ENCODE measurements around the gene ZNF618. TPM values are rescaled to one million over a fixed set of nuclear protein-coding genes. Genes with fewer than 3 reads are reported as not detected.

ZNF618 gene
- polyA plus RNA-seq, 1 donor (not counting 4 experiments of a cell fraction or from before 2014, with no cell fraction given), result 2.5 TPM

DNA sequence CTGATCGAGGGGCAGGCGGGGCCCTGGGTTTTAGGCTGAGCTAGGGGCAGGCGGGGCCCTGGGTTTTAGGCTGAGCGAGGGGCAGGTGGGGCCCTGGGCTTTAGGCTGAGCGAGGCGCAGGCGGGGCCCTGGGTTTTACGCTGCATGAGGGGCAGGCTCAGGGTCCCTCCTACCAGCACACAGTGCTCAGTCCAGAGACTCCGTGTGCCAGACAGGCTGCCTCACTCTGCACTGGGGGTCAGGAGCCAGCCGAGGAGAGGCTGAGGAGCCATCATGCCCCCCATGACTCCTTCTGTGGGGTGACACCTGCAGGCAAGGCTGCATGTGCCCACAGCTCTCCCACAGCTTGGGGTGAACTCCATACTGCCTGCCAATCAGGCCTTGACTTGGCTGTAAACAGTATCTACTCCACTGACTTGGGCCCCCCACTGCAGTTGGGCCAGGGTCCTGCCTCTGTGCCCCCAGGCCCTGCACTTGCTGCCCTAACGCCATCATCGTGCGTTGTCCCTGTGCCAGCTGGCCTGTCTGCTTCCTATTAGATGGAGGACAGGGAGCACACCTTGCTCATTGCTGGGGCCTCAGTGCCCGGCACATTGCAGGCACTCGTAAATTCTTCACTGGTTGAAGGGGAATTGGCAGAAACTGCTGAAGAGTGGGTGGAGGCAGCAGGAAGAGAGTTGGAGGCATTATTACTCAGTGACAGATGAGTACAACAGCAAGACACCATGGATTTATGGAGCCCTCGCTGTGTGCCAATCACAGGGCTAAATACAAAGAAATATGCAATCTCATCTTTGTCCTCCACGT, 123.3 kb downstream of the ZNF618 start:
- Histone ChIP-seq H3K9me3 (ENCODE audit: control insufficient read depth, low read depth, low read length) (no peaks in the 10 kb centered on the region), H3K79me2 (ENCODE audit: control insufficient read depth, insufficient read depth, low read length) (no peaks in the 10 kb centered on the region), H3K4me3 (ENCODE audit: control insufficient read depth in 2 of 3, extremely low read depth in 1 of 3, insufficient read depth in 2 of 3, low read depth in 1 of 3, low read length in 3 of 3) (no peak overlapping the region), H3K36me3 (ENCODE audit: control insufficient read depth in 2 of 2, extremely low read depth in 1 of 2, insufficient read depth in 2 of 2, low read length in 2 of 2) (peaks cover 0 to 6% of the 10 kb centered on the region in 2 experiments), H3K27me3 (ENCODE audit: control insufficient read depth, extremely low read depth, insufficient read depth, low read length) (no peaks in the 10 kb centered on the region), H3K27ac (ENCODE audit: control insufficient read depth, insufficient read depth, low read length) (no peak overlapping the region), H3K9ac (ENCODE audit: control insufficient read depth, extremely low read depth, insufficient read depth, low read length) (no peak overlapping the region), H3K4me2 (ENCODE audit: control insufficient read depth, extremely low read depth, insufficient read depth, low read depth, low read length) (no peak overlapping the region), H2AFZ (ENCODE audit: control insufficient read depth, low read length) (no peak overlapping the region), H3K4me1 (ENCODE audit: control insufficient read depth, extremely low read depth, insufficient read depth, low read length) (no peaks in the 10 kb centered on the region), H3K9me1 (ENCODE audit: control insufficient read depth, extremely low read depth, insufficient read depth, low read length) (no peaks in the 10 kb centered on the region), H4K20me1 (ENCODE audit: control insufficient read depth, extremely low read depth, insufficient read depth, low read length) (no peaks in the 10 kb centered on the region)
- no peak for TF ChIP-seq EZH2 (IDR thresholded peaks at IDR 0.05; ENCODE audit: low read length)
- TF ChIP-seq, protein P1, sequence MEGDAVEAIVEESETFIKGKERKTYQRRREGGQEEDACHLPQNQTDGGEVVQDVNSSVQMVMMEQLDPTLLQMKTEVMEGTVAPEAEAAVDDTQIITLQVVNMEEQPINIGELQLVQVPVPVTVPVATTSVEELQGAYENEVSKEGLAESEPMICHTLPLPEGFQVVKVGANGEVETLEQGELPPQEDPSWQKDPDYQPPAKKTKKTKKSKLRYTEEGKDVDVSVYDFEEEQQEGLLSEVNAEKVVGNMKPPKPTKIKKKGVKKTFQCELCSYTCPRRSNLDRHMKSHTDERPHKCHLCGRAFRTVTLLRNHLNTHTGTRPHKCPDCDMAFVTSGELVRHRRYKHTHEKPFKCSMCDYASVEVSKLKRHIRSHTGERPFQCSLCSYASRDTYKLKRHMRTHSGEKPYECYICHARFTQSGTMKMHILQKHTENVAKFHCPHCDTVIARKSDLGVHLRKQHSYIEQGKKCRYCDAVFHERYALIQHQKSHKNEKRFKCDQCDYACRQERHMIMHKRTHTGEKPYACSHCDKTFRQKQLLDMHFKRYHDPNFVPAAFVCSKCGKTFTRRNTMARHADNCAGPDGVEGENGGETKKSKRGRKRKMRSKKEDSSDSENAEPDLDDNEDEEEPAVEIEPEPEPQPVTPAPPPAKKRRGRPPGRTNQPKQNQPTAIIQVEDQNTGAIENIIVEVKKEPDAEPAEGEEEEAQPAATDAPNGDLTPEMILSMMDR (optimal IDR thresholded peaks at IDR 0.05 in 1 of 3, IDR thresholded peaks at IDR 0.05 in 1 of 3, conservative IDR thresholded peaks at IDR 0.05 in 1 of 3; ENCODE audit: extremely low read depth in 1 of 3, insufficient read depth in 2 of 3, low read length in 3 of 3), result peak in 1 of 3 experiments; percentile 2
- dilution Hi-C loops (cut with MboI; ENCODE audit: extremely low pct_ligation_motif_present, low sequenced_read_pairs), result no loop called here
- DNase-seq (ENCODE audit: low read depth, low spot score) (no peak), FAIRE-seq (no peak)

- no peaks in the 10 kb centered on the region for H3K4me1 ChIP-seq (ENCODE audit: control insufficient read depth, extremely low read depth, insufficient read depth, low read length)
- no peak for FAIRE-seq
- no peak overlapping the region for H2AFZ ChIP-seq (ENCODE audit: control insufficient read depth, low read length)
- no peaks in the 10 kb centered on the region for H3K9me1 ChIP-seq (ENCODE audit: control insufficient read depth, extremely low read depth, insufficient read depth, low read length)
- H3K79me2 ChIP-seq (ENCODE audit: control insufficient read depth, insufficient read depth, low read length), result no peaks in the 10 kb centered on the region
- H3K4me3 ChIP-seq (ENCODE audit: control insufficient read depth in 2 of 3, extremely low read depth in 1 of 3, insufficient read depth in 2 of 3, low read depth in 1 of 3, low read length in 3 of 3), result no peak overlapping the region
- H3K36me3 ChIP-seq (ENCODE audit: control insufficient read depth in 2 of 2, extremely low read depth in 1 of 2, insufficient read depth in 2 of 2, low read length in 2 of 2), result peaks cover 0 to 6% of the 10 kb centered on the region in 2 experiments
- H3K9ac ChIP-seq (ENCODE audit: control insufficient read depth, extremely low read depth, insufficient read depth, low read length), result no peak overlapping the region
- dilution Hi-C loops (cut with MboI; ENCODE audit: extremely low pct_ligation_motif_present, low sequenced_read_pairs), result no loop called here
- no peak for DNase-seq (ENCODE audit: low read depth, low spot score)
- no peak overlapping the region for H3K27ac ChIP-seq (ENCODE audit: control insufficient read depth, insufficient read depth, low read length)
- no peaks in the 10 kb centered on the region for H3K9me3 ChIP-seq (ENCODE audit: control insufficient read depth, low read depth, low read length)
- no peaks in the 10 kb centered on the region for H4K20me1 ChIP-seq (ENCODE audit: control insufficient read depth, extremely low read depth, insufficient read depth, low read length)
- no peaks in the 10 kb centered on the region for H3K27me3 ChIP-seq (ENCODE audit: control insufficient read depth, extremely low read depth, insufficient read depth, low read length)
- TF ChIP-seq EZH2 (IDR thresholded peaks at IDR 0.05; ENCODE audit: low read length), result no peak
- TF ChIP-seq, protein P1 (optimal IDR thresholded peaks at IDR 0.05 in 1 of 3, IDR thresholded peaks at IDR 0.05 in 1 of 3, conservative IDR thresholded peaks at IDR 0.05 in 1 of 3; ENCODE audit: extremely low read depth in 1 of 3, insufficient read depth in 2 of 3, low read length in 3 of 3), result no peak
- no peak overlapping the region for H3K4me2 ChIP-seq (ENCODE audit: control insufficient read depth, extremely low read depth, insufficient read depth, low read depth, low read length)
Observed at GRCh38 chr9:114000063-114000454, 124.0 kb downstream of the ZNF618 start.
